HT1080 (cell line): ENCODE data around the gene MYL11. TPM values are rescaled to one million over a fixed set of nuclear protein-coding genes. Genes with fewer than 3 reads are reported as not detected.
"Not testable (repeated sequence)": the region's sequence is repeated elsewhere in the genome, so short reads cannot be mapped to it uniquely, and the experiment has no call there.

Experiments used
- DNase-seq: peaks from one replicate; pipeline ENCODE4 v3.0.0-alpha.2; 2015; ENCODE audit warnings: low read depth
- total RNA-seq: library from RNA; depleted of rRNA; stranded (reverse); fragments of >200 nt; shearing (Covaris generic); gene quantifications from 2 replicates; pipeline ENCODE4 v1.2.3, GENCODE V29; 2014

The MYL11 gene
- total RNA-seq, 1 experiment from 2014 or later: not detected

GRCh38 chr16:30395155-30395991, 20.8 kb downstream of the MYL11 start, which contains the start of gene ZNF48:
Gene ZNF48 (plus strand): TSS chr16:30395420. CDS start chr16:30395795, 375 bp downstream.
- peak; percentile 67 for DNase-seq

- peak; percentile 41 for DNase-seq
These were observed 21.5 kb downstream of the MYL11 start for GRCh38 chr16:30395992-30396585.

GRCh38 chr16:30396627-30397026, 22.0 kb downstream of the MYL11 start:
- not testable (repeated sequence) for DNase-seq

GRCh38 chr16:30397056-30397455, 22.5 kb downstream of the MYL11 start:
- no peak for DNase-seq

GRCh38 chr16:30397776-30398660, 23.4 kb downstream of the MYL11 start:
- DNase-seq: no peak

- DNase-seq: no peak
These were observed 24.2 kb downstream of the MYL11 start for GRCh38 chr16:30398661-30399434.

- DNase-seq: no peak
These were observed 25.0 kb downstream of the MYL11 start for GRCh38 chr16:30399435-30400186.

- DNase-seq: no peak
These were observed 27.3 kb downstream of the MYL11 start for GRCh38 chr16:30401768-30402425.

- DNase-seq: no peak
These were observed 32.1 kb downstream of the MYL11 start for GRCh38 chr16:30406795-30407101.

- DNase-seq: peak; percentile 84
These were observed 32.7 kb downstream of the MYL11 start, which contains the start of gene ZNF771 for GRCh38 chr16:30407102-30407803. Gene ZNF771 (plus strand): TSS chr16:30407606. CDS start chr16:30408054, 448 bp downstream.

GRCh38 chr16:30407804-30408534, 33.4 kb downstream of the MYL11 start:
- DNase-seq: no peak

GRCh38 chr16:30409125-30410060, 34.8 kb downstream of the MYL11 start:
- DNase-seq: peak; percentile 83

- no peak for DNase-seq
These were observed 38.7 kb downstream of the MYL11 start for GRCh38 chr16:30413112-30413806.

GRCh38 chr16:30414159-30414558, 39.6 kb downstream of the MYL11 start:
- DNase-seq: no peak

- DNase-seq: no peak
These were observed 41.5 kb downstream of the MYL11 start for GRCh38 chr16:30416047-30416603.
